Central memory CD8-positive, alpha-beta T cell (primary cell): ENCODE results near the gene FN3K.

Experiments
- ATAC-seq: fragments of 150-1000 bp; cut with Tn5 transposase; replicated peaks from 2 replicates; pipeline ENCODE4 v1.10.0; 2022; ENCODE audit warnings: mild to moderate bottlenecking, moderate FRiP score, moderate number of reproducible peaks; ENCODE audit not compliant: poor library complexity, severe bottlenecking; ENCODE audit errors: extremely low read depth
- DNase-seq, 2 donors: peaks; one replicate each; pipeline ENCODE4 v3.0.0; 2021; ENCODE audit warnings: low spot score in 2 of 2
- H3K27ac Mint-ChIP-seq: one replicate; pipeline ENCODE4 v1.8.0; 2022; ENCODE audit warnings: low read depth, mild to moderate bottlenecking, moderate library complexity, mixed read lengths
- H3K27me3 Mint-ChIP-seq: one replicate; pipeline ENCODE4 v1.8.0; 2022; ENCODE audit warnings: mixed read lengths
- H3K36me3 Mint-ChIP-seq: one replicate; pipeline ENCODE4 v1.8.0; 2022; ENCODE audit warnings: mild to moderate bottlenecking, moderate library complexity, mixed read lengths; ENCODE audit not compliant: insufficient read depth
- H3K4me1 Mint-ChIP-seq: one replicate; pipeline ENCODE4 v1.8.0; 2022; ENCODE audit warnings: mixed read lengths
- H3K4me3 Mint-ChIP-seq: one replicate; pipeline ENCODE4 v1.8.0; 2022; ENCODE audit warnings: mild to moderate bottlenecking, moderate library complexity, mixed read lengths
- H3K9me3 Mint-ChIP-seq: one replicate; pipeline ENCODE4 v1.8.0; 2022; ENCODE audit warnings: mixed read lengths

Gene FN3K

DNA sequence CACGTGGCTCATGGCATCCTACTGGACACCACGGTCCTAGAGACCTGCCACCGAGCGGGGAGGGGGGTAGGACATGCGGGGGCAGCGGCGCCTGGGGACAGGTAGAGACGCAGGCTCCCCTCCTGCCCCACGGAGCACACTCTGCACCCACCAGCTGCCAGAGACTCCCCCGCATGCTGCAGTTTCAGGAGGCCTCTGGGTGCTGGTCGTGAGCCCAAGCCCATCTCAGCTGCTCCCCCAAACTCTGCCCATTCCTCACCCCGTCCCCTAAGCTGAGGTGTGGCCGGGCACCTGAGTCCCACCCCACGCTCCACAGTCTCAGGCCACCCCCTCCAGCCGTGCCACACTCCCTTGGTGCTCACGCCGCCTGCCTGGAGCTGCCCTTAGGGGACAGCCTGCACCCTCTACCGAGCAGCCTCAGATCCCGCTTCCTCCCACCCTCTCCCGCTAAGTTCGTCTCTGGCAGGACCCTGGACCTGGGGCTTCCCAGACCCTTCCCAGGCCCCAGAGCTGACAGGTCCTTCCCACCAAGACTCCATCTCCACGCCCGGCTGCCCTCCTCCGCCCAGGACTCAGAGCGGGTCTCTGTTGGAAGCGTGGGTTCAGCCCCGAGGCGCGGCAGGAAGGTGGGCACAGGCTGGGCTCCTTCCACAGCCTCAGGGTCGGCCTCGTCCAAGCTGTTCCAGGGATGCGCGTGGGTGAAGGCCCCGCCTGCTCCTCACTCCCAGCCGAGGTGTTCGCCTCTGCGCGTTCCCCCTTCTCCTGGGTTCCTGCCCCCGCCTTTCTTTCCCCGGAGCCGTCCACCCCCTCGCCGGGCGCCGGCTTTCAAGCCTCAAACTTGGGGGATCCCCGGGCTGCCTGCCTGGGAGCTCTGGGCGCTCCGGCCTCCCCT, 38.3 kb upstream of the FN3K start:
- H3K9me3 Mint-ChIP-seq, result peaks cover 6% of the 10 kb centered on the region
- ATAC-seq (no peak), DNase-seq (no peak)
- H3K4me1 Mint-ChIP-seq, result peaks cover 14% of the 10 kb centered on the region
- H3K36me3 Mint-ChIP-seq, result peaks cover 2% of the 10 kb centered on the region
- H3K27ac Mint-ChIP-seq, result no peak overlapping the region
- peak overlapping the region; percentile 80 for H3K4me3 Mint-ChIP-seq
- no peaks in the 10 kb centered on the region for H3K27me3 Mint-ChIP-seq

DNA sequence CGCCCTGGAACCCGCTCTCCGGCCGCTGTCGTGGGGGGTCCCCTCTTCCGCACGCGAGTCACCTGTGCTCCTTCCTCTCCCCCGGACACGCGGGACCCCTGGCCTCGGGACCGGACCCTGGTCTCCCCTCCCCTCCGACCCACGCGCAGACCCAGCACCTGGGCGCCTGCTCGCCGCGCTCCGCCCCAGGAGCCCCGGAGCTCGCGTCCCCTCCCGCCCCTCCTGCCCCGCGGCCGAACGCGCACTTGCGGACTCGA, 37.7 kb upstream of the FN3K start:
- Mint-ChIP-seq H3K27ac (no peak overlapping the region), H3K27me3 (no peaks in the 10 kb centered on the region), H3K9me3 (peaks cover 6% of the 10 kb centered on the region), H3K4me1 (peaks cover 14% of the 10 kb centered on the region), H3K36me3 (peaks cover 2% of the 10 kb centered on the region), H3K4me3 (peak overlapping the region; percentile 80)
- no peak for DNase-seq
- no peak for ATAC-seq

- Mint-ChIP-seq H3K27ac (no peak within 1 kb of the TSS), H3K4me3 (peak within 1 kb of the TSS; percentile 80), H3K4me1 (peaks cover 14% of the 10 kb centered on the region), H3K36me3 (peaks cover 2% of the 10 kb centered on the region), H3K9me3 (peaks cover 6% of the 10 kb centered on the region), H3K27me3 (no peaks in the 10 kb centered on the region)
- ATAC-seq (peak; percentile 99), DNase-seq (peak; percentile 95 to 98)
Observed at GRCh38 chr17:82698065-82698973, 37.1 kb upstream of the FN3K start, which contains the start of gene RAB40B. TSS of gene RAB40B (minus strand) at chr17:82698698. CDS start at chr17:82698596, 102 bp downstream.

- Mint-ChIP-seq H3K4me1 (peaks cover 14% of the 10 kb centered on the region), H3K27ac (no peak overlapping the region), H3K36me3 (peaks cover 2% of the 10 kb centered on the region), H3K4me3 (peak overlapping the region; percentile 80), H3K27me3 (no peaks in the 10 kb centered on the region), H3K9me3 (peaks cover 6% of the 10 kb centered on the region)
- DNase-seq, result no peak
- ATAC-seq, result no peak
Observed at GRCh38 chr17:82698974-82699442, 36.4 kb upstream of the FN3K start.

DNA sequence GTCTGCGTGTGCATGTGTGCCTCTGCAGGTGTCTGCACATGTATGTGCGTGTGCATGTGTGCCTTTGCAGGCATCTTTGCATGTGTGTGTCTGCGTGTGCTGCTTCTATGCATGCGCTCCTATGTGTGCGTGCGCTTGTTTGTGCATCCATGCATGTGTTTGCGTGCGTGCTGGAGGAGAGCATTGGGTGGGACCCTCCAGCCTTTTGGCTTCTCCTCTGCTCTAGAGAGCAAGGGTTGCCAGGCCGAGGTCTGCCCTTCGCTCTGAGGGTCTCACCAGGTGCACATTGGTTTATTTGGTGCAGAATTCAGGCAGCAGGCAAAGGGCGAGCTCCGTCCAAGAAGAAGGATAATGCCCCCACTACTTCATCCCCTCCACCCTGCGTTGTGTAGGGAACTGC, 35.9 kb upstream of the FN3K start:
- ATAC-seq, result no peak
- Mint-ChIP-seq H3K9me3 (peaks cover 2% of the 10 kb centered on the region), H3K4me3 (peak overlapping the region; percentile 80), H3K27ac (no peak overlapping the region), H3K36me3 (peaks cover 2% of the 10 kb centered on the region), H3K27me3 (no peaks in the 10 kb centered on the region), H3K4me1 (peaks cover 14% of the 10 kb centered on the region)
- no peak for DNase-seq

GRCh38 chr17:82702231-82702927, 33.0 kb upstream of the FN3K start:
- Mint-ChIP-seq H3K27me3 (no peaks in the 10 kb centered on the region), H3K9me3 (no peaks in the 10 kb centered on the region), H3K4me1 (peaks cover 7% of the 10 kb centered on the region), H3K4me3 (no peak overlapping the region), H3K36me3 (peaks cover 1% of the 10 kb centered on the region), H3K27ac (no peak overlapping the region)
- no peak for ATAC-seq
- DNase-seq, result no peak

DNA sequence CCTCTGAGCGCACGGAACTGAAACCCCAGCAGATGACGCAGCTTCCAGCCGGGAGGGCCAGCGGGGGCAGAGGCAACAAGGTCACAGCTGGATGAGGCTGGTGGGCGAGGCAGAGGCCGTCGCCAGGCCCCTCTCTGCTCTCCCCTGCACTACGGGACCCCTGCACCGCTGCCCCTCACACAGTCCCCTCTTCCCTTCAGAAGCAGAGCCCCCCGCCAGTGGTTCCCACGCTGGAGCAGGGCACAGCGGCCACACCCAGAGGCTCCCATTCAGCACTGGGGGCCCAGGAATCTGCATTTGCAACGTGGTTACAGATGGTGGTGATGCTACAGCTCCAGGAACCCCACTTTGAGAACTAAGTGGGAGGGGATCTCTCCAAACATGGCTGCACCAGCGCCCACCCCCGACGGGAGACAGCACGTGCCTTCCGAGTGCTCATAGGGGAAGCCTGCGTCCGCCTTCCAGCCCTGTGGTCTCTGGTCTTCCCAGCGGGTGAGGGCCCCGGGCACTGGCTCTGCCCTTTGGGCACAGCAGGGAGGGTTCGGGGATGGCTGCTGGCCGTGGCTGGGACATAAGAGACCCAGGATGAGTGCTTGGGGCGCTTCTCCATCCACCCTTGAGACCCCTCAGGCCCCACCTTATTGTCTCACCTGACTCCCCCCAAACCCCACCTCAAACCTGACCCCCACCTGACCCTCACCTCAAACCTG, 32.2 kb upstream of the FN3K start:
- Mint-ChIP-seq H3K4me1 (peaks cover 6% of the 10 kb centered on the region), H3K27me3 (no peaks in the 10 kb centered on the region), H3K9me3 (no peaks in the 10 kb centered on the region), H3K27ac (no peak overlapping the region), H3K4me3 (no peak overlapping the region), H3K36me3 (no peaks in the 10 kb centered on the region)
- DNase-seq (no peak), ATAC-seq (no peak)

GRCh38 chr17:82703935-82704865, 31.2 kb upstream of the FN3K start:
- Mint-ChIP-seq H3K27me3 (no peaks in the 10 kb centered on the region), H3K9me3 (no peaks in the 10 kb centered on the region), H3K36me3 (no peaks in the 10 kb centered on the region), H3K4me3 (no peak overlapping the region), H3K27ac (no peak overlapping the region), H3K4me1 (peaks cover 5% of the 10 kb centered on the region)
- no peak for ATAC-seq
- no peak for DNase-seq

- H3K4me3 Mint-ChIP-seq, result no peak overlapping the region
- DNase-seq, result no peak
- no peak overlapping the region for H3K27ac Mint-ChIP-seq
- no peak for ATAC-seq
- no peaks in the 10 kb centered on the region for H3K9me3 Mint-ChIP-seq
- no peaks in the 10 kb centered on the region for H3K27me3 Mint-ChIP-seq
- no peaks in the 10 kb centered on the region for H3K36me3 Mint-ChIP-seq
- H3K4me1 Mint-ChIP-seq, result no peaks in the 10 kb centered on the region
Observed at GRCh38 chr17:82704886-82705285, 30.5 kb upstream of the FN3K start.

- no peaks in the 10 kb centered on the region for H3K27me3 Mint-ChIP-seq
- H3K36me3 Mint-ChIP-seq, result no peaks in the 10 kb centered on the region
- no peak overlapping the region for H3K4me3 Mint-ChIP-seq
- no peaks in the 10 kb centered on the region for H3K4me1 Mint-ChIP-seq
- H3K27ac Mint-ChIP-seq, result no peak overlapping the region
- DNase-seq (no peak), ATAC-seq (no peak)
- H3K9me3 Mint-ChIP-seq, result no peaks in the 10 kb centered on the region
Observed at GRCh38 chr17:82705756-82706155, 29.7 kb upstream of the FN3K start.

DNA sequence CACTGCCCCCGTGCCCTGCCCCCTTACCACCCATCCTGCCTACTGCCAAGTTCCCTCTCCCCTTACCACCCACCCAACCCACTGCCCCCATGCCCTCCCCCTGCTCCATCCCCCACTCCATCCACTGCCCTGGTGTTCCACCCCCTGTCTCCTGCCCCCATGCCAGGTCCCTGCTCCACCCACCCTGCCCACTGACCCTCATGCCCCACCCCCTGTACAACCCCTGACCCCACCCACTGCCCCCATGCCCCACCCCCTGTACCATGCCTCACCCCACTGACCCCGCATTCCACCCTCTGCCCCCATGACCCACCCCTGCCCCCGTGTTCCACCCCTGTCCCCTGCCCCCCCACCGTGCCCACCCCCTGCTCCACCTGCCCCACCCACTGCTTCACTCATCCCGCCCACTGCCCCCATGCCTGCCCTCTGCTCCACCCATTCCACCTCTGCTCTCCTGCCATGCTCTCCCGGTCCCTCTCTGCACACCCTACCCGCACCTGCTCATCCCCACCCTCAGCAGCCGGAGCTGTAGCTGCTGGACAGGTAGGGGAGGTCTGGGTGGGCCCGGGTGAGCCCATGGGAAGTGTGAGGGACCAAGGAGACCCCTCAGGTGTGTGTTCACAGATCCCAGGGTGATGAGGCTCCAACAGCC, 26.3 kb upstream of the FN3K start:
- Mint-ChIP-seq H3K27ac (no peak overlapping the region), H3K27me3 (no peaks in the 10 kb centered on the region), H3K9me3 (no peaks in the 10 kb centered on the region), H3K4me3 (no peak overlapping the region), H3K36me3 (peaks cover 2% of the 10 kb centered on the region), H3K4me1 (no peaks in the 10 kb centered on the region)
- DNase-seq (no peak), ATAC-seq (no peak)
